Measurements from ENCODE around the gene DUSP3.
A peak's percentile ranks its signal among the peaks of the same experiment; 100 is the strongest.
"Not testable (repeated sequence)": the region's sequence is repeated elsewhere in the genome, so short reads cannot be mapped to it uniquely, and the experiment has no call there.

Gene DUSP3

DNA sequence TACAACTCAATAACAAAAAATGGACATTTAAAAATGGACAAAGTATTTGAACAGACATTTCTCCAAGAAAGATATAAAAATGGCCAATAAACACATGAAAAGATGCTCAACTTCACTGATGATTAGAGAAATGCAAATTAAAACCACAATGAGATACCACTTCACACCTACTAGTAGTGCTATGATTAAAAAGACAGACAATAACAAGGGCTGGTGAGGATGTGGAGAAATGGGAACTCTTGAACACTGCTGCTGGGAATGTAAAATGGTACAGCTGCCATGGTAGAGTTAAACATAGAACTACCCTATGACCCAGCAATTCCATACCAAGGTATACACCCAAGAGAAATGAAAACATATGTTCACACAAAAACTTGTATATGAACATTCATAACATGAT is 26.3 kb upstream of the DUSP3 start:
- no peak overlapping the region for H3K4me3 ChIP-seq (replicated peaks in 1 of 2; ENCODE audit: low read depth in 2 of 2, low read length in 2 of 2)
- TF ChIP-seq, protein P1, sequence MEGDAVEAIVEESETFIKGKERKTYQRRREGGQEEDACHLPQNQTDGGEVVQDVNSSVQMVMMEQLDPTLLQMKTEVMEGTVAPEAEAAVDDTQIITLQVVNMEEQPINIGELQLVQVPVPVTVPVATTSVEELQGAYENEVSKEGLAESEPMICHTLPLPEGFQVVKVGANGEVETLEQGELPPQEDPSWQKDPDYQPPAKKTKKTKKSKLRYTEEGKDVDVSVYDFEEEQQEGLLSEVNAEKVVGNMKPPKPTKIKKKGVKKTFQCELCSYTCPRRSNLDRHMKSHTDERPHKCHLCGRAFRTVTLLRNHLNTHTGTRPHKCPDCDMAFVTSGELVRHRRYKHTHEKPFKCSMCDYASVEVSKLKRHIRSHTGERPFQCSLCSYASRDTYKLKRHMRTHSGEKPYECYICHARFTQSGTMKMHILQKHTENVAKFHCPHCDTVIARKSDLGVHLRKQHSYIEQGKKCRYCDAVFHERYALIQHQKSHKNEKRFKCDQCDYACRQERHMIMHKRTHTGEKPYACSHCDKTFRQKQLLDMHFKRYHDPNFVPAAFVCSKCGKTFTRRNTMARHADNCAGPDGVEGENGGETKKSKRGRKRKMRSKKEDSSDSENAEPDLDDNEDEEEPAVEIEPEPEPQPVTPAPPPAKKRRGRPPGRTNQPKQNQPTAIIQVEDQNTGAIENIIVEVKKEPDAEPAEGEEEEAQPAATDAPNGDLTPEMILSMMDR (IDR thresholded peaks at IDR 0.05; ENCODE audit: low read depth, low read length): no peak
- DNase-seq (ENCODE audit: low read depth in 2 of 2): no peak

DNA sequence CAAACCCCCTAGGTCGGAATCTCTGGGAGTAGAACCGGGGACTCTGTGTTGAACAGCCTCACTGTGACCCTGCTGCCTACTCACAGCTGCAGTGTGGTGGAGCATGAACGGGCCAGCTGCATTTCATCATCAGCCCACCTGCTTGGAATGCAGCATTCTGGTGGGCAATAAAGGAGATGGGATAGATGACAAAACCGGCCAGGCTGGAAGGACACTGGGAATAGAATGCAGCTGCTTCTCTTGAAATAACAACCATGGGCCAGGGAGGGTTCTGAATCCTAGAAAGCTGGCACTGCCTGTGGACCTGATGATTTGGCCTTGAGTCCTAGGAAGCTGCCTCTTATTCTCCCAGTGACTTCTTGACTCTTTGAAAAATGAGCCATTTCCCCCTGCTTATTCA is 25.0 kb upstream of the DUSP3 start:
- no peak overlapping the region for H3K4me3 ChIP-seq (replicated peaks in 1 of 2; ENCODE audit: low read depth in 2 of 2, low read length in 2 of 2)
- DNase-seq (ENCODE audit: low read depth in 2 of 2): no peak
- TF ChIP-seq, protein P1 (IDR thresholded peaks at IDR 0.05; ENCODE audit: low read depth, low read length): no peak

DNA sequence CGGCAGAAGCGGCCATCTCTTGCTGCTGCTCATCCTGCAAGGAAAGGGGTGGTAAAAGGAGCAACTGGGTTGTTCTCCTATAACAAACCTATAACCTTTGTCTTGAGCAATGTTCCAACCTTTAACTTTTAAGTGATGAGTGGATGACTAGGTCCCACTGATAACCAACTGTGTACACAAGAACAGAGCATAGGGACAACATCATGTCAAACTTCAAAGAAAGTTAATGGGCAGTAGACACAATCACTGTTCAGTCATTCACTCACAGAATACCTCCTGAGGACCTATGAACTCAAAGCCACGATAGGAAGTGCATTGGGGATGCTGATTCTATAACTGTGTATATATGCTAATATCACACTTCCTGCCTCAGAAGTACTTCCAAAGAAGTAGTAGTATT is 23.1 kb upstream of the DUSP3 start:
- no peak for DNase-seq (ENCODE audit: low read depth in 2 of 2)
- TF ChIP-seq, protein P1 (IDR thresholded peaks at IDR 0.05; ENCODE audit: low read depth, low read length): no peak
- H3K4me3 ChIP-seq (replicated peaks in 1 of 2; ENCODE audit: low read depth in 2 of 2, low read length in 2 of 2): no peak overlapping the region

DNA sequence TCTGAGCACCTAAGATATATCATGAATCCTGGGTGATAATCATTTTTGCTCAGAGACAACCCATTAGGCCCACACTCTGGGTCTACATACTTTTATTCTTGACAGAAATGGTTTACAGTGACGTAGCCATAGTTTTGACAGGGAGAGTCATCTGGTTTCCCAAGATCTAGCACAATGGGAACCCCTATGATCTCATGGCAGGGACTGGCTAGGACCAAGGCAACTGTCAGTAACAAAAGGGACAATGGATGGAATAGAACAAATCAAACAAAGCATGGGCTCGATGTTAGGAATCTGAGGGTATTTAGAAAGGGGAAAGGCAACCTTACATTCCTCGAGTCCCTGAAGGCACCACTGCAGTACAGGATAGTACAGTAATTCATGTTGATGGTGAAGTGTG is 22.0 kb upstream of the DUSP3 start:
- no peak for DNase-seq (ENCODE audit: low read depth in 2 of 2)
- H3K4me3 ChIP-seq (replicated peaks in 1 of 2; ENCODE audit: low read depth in 2 of 2, low read length in 2 of 2): no peak overlapping the region
- TF ChIP-seq, protein P1 (IDR thresholded peaks at IDR 0.05; ENCODE audit: low read depth, low read length): no peak

DNA sequence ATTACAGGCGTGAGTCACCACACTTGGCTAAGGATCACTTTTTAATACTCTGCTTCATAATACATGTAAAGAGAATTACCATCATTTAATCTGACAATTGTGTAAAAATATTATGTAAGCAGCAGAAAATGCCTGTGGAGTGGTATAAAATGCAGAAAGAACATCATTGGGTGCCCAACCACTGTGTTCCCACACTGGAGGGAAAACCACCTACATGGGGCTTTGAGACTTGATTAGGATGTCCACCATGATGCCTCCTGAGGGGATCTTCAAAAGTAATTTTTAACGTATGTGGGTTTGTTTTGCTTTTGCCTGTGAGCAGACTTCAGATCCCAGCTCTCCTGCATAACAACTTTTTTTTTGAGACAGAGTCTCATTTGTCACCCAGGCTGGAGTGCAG is 20.3 kb upstream of the DUSP3 start:
- H3K4me3 ChIP-seq (replicated peaks in 1 of 2; ENCODE audit: low read depth in 2 of 2, low read length in 2 of 2): no peak overlapping the region
- DNase-seq (ENCODE audit: low read depth in 2 of 2): no peak
- TF ChIP-seq, protein P1 (IDR thresholded peaks at IDR 0.05; ENCODE audit: low read depth, low read length): no peak

DNA sequence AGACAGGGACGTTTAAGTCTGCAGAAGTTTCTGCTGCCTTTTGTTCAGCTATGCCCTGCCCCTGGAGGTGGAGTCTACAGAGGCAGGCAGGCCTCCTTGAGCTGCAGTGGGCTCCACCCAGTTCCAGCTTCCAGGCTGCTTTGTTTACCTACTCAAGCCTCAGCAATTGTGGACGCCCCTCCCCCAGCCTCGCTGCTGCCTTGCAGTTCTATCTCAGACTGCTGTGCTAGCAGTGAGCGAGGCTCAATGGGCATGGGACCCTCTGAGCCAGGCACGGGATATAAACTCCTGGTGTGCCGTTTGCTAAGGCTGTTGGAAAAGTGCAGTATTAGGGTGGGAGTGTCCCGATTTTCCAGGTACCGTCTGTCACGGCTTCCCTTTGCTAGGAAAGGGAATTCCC is 19.2 kb upstream of the DUSP3 start:
- not testable (repeated sequence) for DNase-seq (ENCODE audit: low read depth in 2 of 2); H3K4me3 ChIP-seq (replicated peaks in 1 of 2; ENCODE audit: low read depth in 2 of 2, low read length in 2 of 2)

DNA sequence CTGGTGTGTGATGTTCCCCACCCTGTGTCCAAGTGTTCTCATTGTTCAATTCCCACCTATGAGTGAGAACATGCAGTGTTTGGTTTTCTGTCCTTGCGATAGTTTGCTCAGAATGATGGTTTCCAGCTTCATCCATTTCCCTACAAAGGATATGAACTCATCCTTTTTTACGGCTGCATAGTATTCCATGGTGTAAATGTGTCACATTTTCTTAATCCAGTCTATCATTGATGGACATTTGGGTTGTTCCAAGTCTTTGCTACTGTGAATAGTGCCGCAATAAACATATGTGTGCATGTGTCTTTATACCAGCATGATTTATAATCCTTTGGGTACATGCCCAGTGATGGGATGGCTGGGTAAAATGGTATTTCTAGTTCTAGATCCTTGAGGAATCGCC is 13.9 kb upstream of the DUSP3 start:
- H3K4me3 ChIP-seq (replicated peaks in 1 of 2; ENCODE audit: low read depth in 2 of 2, low read length in 2 of 2); DNase-seq (ENCODE audit: low read depth in 2 of 2): not testable (repeated sequence)

DNA sequence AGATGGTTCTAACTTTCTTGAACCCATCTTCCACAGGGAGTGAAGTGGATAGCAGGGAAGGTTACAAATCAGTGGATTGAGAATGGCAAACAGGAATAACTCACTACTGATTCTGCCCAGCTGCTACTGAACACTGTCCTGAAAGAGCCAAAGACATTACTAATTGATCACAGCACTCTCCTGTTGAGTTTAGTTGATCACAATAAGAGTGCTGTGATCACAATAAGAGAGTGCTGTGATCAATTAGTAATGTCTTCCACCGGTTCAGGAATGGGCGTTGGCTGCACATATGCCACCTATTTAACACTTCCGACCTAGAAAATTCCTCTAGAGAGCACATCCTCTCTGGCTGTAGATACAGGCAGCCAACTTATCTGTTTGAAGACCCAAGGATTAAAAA is 12.8 kb upstream of the DUSP3 start:
- no peak overlapping the region for H3K4me3 ChIP-seq (replicated peaks in 1 of 2; ENCODE audit: low read depth in 2 of 2, low read length in 2 of 2)
- TF ChIP-seq, protein P1 (IDR thresholded peaks at IDR 0.05; ENCODE audit: low read depth, low read length): no peak
- peak; percentile 56 to 59 for DNase-seq (ENCODE audit: low read depth in 2 of 2)
